Gastrocnemius medialis (tissue), 4 donors: ENCODE results near the gene CIART.

Experiments used
- POLR2A ChIP-seq, 2 donors: fragments of 450-650 bp; IDR thresholded peaks; one replicate each; pipeline ENCODE4 v1.6.1; 2017; ENCODE audit warnings: antibody characterized with exemption in 2 of 2, mild to moderate bottlenecking in 2 of 2, moderate library complexity in 2 of 2
- TF ChIP-seq, protein P1 (sequence below), 5 experiments: fragments of 450-650 bp in 3 of 5; fragments of 200-600 bp in 2 of 5; sonication (generic) in 2 of 5; IDR thresholded peaks in 4 of 5; conservative IDR thresholded peaks in 1 of 5; 1 replicate in 4 of 5; 2 replicates in 1 of 5; pipeline ENCODE4 v1.5.1; 2016 to 2019; ENCODE audit warnings: antibody characterized with exemption in 5 of 5, mild to moderate bottlenecking in 3 of 5, moderate library complexity in 3 of 5

GRCh38 chr1:150271291-150271959 lies 10.9 kb upstream of the CIART start:
- TF ChIP-seq, protein P1, sequence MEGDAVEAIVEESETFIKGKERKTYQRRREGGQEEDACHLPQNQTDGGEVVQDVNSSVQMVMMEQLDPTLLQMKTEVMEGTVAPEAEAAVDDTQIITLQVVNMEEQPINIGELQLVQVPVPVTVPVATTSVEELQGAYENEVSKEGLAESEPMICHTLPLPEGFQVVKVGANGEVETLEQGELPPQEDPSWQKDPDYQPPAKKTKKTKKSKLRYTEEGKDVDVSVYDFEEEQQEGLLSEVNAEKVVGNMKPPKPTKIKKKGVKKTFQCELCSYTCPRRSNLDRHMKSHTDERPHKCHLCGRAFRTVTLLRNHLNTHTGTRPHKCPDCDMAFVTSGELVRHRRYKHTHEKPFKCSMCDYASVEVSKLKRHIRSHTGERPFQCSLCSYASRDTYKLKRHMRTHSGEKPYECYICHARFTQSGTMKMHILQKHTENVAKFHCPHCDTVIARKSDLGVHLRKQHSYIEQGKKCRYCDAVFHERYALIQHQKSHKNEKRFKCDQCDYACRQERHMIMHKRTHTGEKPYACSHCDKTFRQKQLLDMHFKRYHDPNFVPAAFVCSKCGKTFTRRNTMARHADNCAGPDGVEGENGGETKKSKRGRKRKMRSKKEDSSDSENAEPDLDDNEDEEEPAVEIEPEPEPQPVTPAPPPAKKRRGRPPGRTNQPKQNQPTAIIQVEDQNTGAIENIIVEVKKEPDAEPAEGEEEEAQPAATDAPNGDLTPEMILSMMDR (IDR thresholded peaks at IDR 0.05 in 4 of 5, conservative IDR thresholded peaks at IDR 0.05 in 1 of 5), result no peak
- TF ChIP-seq POLR2A (IDR thresholded peaks at IDR 0.05), result no peak
